ENCODE results near the gene MECP2.

The MECP2 gene

DNA sequence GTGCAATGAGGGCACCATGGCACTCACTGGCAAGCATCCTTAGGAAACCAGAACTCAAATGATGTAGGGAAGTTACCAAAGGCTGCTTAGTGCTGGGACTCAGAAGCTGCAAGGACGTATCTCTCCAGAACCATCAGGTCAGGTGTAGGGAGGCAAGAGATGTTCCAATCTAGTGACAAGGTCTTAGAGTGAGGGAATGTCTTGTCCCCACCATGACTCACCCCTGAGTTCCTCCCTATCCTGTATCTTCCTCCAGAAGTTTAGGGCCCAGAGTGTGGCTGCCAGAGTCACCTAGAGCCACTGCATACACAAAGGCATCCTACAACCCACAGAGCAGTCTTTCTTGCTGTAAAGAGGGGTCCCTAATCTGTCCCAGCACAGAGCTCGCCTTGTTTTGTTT is 63.7 kb downstream of the MECP2 start:
- no peak overlapping the region for H3K4me3 ChIP-seq (ENCODE audit: low read length)
- no CpG with 5 or more reads among the region's 2 CpGs for WGBS (ENCODE audit: insufficient coverage, insufficient read length)
- H3K27me3 ChIP-seq (ENCODE audit: control insufficient read depth, insufficient read depth, low read length): peaks cover 25% of the 10 kb centered on the region; the same call in 1 of the 2 replicates
- no peaks in the 10 kb centered on the region for H3K9me3 ChIP-seq (ENCODE audit: control insufficient read depth, insufficient read depth, low read length)
- no peak overlapping the region for H3K27ac ChIP-seq (ENCODE audit: low read length)
- peaks cover 4% of the 10 kb centered on the region for H3K4me1 ChIP-seq (ENCODE audit: control insufficient read depth, insufficient read depth, low read length)
- no peak for DNase-seq (ENCODE audit: low read depth, low spot score)
- H3K36me3 ChIP-seq (ENCODE audit: control insufficient read depth, insufficient read depth, low read length): no peaks in the 10 kb centered on the region; the same call in 1 of the 2 replicates

GRCh38 chrX:154032653-154033052 is 64.9 kb downstream of the MECP2 start:
- H3K27me3 ChIP-seq (ENCODE audit: control insufficient read depth, insufficient read depth, low read length): peaks cover 25% of the 10 kb centered on the region; the same call in 1 of the 2 replicates
- H3K36me3 ChIP-seq (ENCODE audit: control insufficient read depth, insufficient read depth, low read length): no peaks in the 10 kb centered on the region; the same call in 1 of the 2 replicates

GRCh38 chrX:154032160-154032559 is 65.4 kb downstream of the MECP2 start:
- Histone ChIP-seq H3K4me1 (ENCODE audit: control insufficient read depth, insufficient read depth, low read length) (peaks cover 4% of the 10 kb centered on the region), H3K27ac (ENCODE audit: low read length) (no peak overlapping the region), H3K9me3 (ENCODE audit: control insufficient read depth, insufficient read depth, low read length) (no peaks in the 10 kb centered on the region), H3K27me3 (ENCODE audit: control insufficient read depth, insufficient read depth, low read length) (peaks cover 25% of the 10 kb centered on the region; the same call in 1 of the 2 replicates), H3K36me3 (ENCODE audit: control insufficient read depth, insufficient read depth, low read length) (no peaks in the 10 kb centered on the region; the same call in 1 of the 2 replicates), H3K4me3 (ENCODE audit: low read length) (no peak overlapping the region)
- no peak for DNase-seq (ENCODE audit: low read depth, low spot score)
- no CpG with 5 or more reads among the region's 11 CpGs for WGBS (ENCODE audit: insufficient coverage, insufficient read length)

More at GRCh38 chrX:154032653-154033052, 64.9 kb downstream of the MECP2 start:
- Histone ChIP-seq H3K9me3 (ENCODE audit: control insufficient read depth, insufficient read depth, low read length) (no peaks in the 10 kb centered on the region), H3K4me1 (ENCODE audit: control insufficient read depth, insufficient read depth, low read length) (peaks cover 4% of the 10 kb centered on the region), H3K4me3 (ENCODE audit: low read length) (no peak overlapping the region), H3K27ac (ENCODE audit: low read length) (no peak overlapping the region)
- no CpG with 5 or more reads among the region's 9 CpGs for WGBS (ENCODE audit: insufficient coverage, insufficient read length)
- no peak for DNase-seq (ENCODE audit: low read depth, low spot score)

DNA sequence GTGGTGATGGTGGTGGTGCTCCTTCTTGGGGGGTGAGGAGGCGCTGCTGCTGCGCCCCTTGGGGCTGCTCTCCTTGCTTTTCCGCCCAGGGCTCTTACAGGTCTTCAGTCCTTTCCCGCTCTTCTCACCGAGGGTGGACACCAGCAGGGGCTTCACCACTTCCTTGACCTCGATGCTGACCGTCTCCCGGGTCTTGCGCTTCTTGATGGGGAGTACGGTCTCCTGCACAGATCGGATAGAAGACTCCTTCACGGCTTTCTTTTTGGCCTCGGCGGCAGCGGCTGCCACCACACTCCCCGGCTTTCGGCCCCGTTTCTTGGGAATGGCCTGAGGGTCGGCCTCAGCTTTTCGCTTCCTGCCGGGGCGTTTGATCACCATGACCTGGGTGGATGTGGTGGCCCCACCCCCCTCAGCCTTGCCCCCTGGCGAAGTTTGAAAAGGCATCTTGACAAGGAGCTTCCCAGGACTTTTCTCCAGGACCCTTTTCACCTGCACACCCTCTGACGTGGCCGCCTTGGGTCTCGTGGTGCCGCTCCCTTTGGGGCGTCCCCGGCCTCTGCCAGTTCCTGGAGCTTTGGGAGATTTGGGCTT is 66.7 kb downstream of the MECP2 start:
- Histone ChIP-seq H3K36me3 (ENCODE audit: control insufficient read depth, insufficient read depth, low read length) (no peaks in the 10 kb centered on the region; the same call in 1 of the 2 replicates), H3K9me3 (ENCODE audit: control insufficient read depth, insufficient read depth, low read length) (no peaks in the 10 kb centered on the region), H3K4me3 (ENCODE audit: low read length) (no peak overlapping the region), H3K27ac (ENCODE audit: low read length) (no peak overlapping the region), H3K27me3 (ENCODE audit: control insufficient read depth, insufficient read depth, low read length) (peaks cover 25% of the 10 kb centered on the region; the same call in 1 of the 2 replicates), H3K4me1 (ENCODE audit: control insufficient read depth, insufficient read depth, low read length) (peaks cover 4% of the 10 kb centered on the region)
- no CpG with 5 or more reads among the region's 29 CpGs for WGBS (ENCODE audit: insufficient coverage, insufficient read length)
- DNase-seq (ENCODE audit: low read depth, low spot score): no peak

- DNase-seq (ENCODE audit: low read depth, low spot score): no peak
- Histone ChIP-seq H3K27me3 (ENCODE audit: control insufficient read depth, insufficient read depth, low read length) (peaks cover 25% of the 10 kb centered on the region; the same call in 1 of the 2 replicates), H3K4me1 (ENCODE audit: control insufficient read depth, insufficient read depth, low read length) (peaks cover 4% of the 10 kb centered on the region), H3K36me3 (ENCODE audit: control insufficient read depth, insufficient read depth, low read length) (no peaks in the 10 kb centered on the region; the same call in 1 of the 2 replicates), H3K27ac (ENCODE audit: low read length) (no peak overlapping the region), H3K9me3 (ENCODE audit: control insufficient read depth, insufficient read depth, low read length) (no peaks in the 10 kb centered on the region), H3K4me3 (ENCODE audit: low read length) (no peak overlapping the region)
- no CpG with 5 or more reads among the region's 20 CpGs for WGBS (ENCODE audit: insufficient coverage, insufficient read length)
Observed at GRCh38 chrX:154030266-154030665, 67.3 kb downstream of the MECP2 start.

GRCh38 chrX:154029439-154029838 is 68.1 kb downstream of the MECP2 start:
- WGBS (ENCODE audit: insufficient coverage, insufficient read length): no CpG with 5 or more reads among the region's 8 CpGs
- Histone ChIP-seq H3K4me3 (ENCODE audit: low read length) (no peak overlapping the region), H3K9me3 (ENCODE audit: control insufficient read depth, insufficient read depth, low read length) (no peaks in the 10 kb centered on the region), H3K27ac (ENCODE audit: low read length) (no peak overlapping the region), H3K4me1 (ENCODE audit: control insufficient read depth, insufficient read depth, low read length) (peaks cover 4% of the 10 kb centered on the region), H3K36me3 (ENCODE audit: control insufficient read depth, insufficient read depth, low read length) (no peaks in the 10 kb centered on the region; the same call in 1 of the 2 replicates), H3K27me3 (ENCODE audit: control insufficient read depth, insufficient read depth, low read length) (peaks cover 25% of the 10 kb centered on the region; the same call in 1 of the 2 replicates)
- no peak for DNase-seq (ENCODE audit: low read depth, low spot score)

DNA sequence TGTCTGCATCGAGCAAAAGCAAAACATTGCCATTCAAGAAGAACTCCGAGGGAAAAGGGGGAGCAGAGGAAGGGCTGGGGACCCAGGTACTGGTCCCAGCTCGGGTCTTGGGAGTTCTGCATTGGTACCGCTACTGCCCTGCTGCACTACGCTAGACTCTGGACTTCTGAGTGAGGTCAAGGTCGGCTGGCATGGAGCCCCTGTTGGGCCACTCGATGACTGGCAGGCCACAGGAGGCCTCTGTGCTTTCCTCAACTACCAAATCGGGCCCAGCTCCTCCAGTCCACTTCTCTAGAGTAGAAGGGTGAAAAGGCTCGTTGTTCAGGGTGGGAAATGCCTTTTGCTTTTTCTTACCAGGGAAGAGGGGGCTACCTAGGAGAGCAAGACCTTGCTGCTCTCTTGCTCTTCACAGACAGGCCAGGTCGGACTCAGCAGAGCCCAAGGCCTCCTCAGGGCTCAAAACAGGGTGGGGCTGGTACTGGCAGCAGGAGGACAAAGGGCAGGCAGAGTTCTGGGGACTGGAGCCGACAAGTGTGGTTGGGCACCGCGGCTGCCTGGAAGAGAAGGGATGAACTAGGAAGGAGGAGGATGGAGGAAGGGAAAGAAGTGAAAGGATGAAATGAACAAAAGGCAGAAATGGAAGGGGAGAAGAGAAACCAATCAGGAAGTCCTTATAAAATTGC is 68.9 kb downstream of the MECP2 start:
- H3K27ac ChIP-seq (ENCODE audit: low read length): no peak overlapping the region
- H3K27me3 ChIP-seq (ENCODE audit: control insufficient read depth, insufficient read depth, low read length): peaks cover 25% of the 10 kb centered on the region; the same call in 1 of the 2 replicates
- H3K9me3 ChIP-seq (ENCODE audit: control insufficient read depth, insufficient read depth, low read length): no peaks in the 10 kb centered on the region
- no peaks in the 10 kb centered on the region; the same call in 1 of the 2 replicates for H3K36me3 ChIP-seq (ENCODE audit: control insufficient read depth, insufficient read depth, low read length)
- no CpG with 5 or more reads among the region's 13 CpGs for WGBS (ENCODE audit: insufficient coverage, insufficient read length)
- no peak for DNase-seq (ENCODE audit: low read depth, low spot score)
- H3K4me3 ChIP-seq (ENCODE audit: low read length): no peak overlapping the region
- H3K4me1 ChIP-seq (ENCODE audit: control insufficient read depth, insufficient read depth, low read length): peaks cover 3% of the 10 kb centered on the region

- no peak for DNase-seq (ENCODE audit: low read depth, low spot score)
- no CpG with 5 or more reads among the region's 1 CpG for WGBS (ENCODE audit: insufficient coverage, insufficient read length)
- no peaks in the 10 kb centered on the region for H3K9me3 ChIP-seq (ENCODE audit: control insufficient read depth, insufficient read depth, low read length)
- H3K27ac ChIP-seq (ENCODE audit: low read length): no peak overlapping the region
- H3K4me1 ChIP-seq (ENCODE audit: control insufficient read depth, insufficient read depth, low read length): peaks cover 2% of the 10 kb centered on the region
- no peaks in the 10 kb centered on the region; the same call in 1 of the 2 replicates for H3K36me3 ChIP-seq (ENCODE audit: control insufficient read depth, insufficient read depth, low read length)
- H3K4me3 ChIP-seq (ENCODE audit: low read length): no peak overlapping the region
- H3K27me3 ChIP-seq (ENCODE audit: control insufficient read depth, insufficient read depth, low read length): peaks cover 18% of the 10 kb centered on the region; the same call in 1 of the 2 replicates
Observed at GRCh38 chrX:154027986-154028385, 69.5 kb downstream of the MECP2 start.

DNA sequence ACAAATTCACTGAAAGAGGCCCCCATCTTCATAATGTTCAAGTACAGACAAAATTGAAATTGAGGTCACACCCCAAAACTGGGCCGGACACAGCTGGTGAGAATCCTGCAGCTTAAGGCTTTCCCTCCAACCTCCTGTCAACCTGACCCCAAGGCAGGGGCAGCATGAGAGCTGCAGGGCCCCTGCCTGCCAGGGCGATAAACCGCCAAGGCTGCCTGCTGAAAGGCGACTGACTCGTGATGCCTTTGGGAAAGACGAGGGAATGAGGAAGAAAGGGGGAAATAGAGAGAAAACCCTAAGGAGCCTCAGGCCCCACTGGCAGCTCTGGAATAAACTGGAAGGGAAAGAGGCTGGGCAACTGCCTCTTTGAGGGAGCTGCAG is 70.5 kb downstream of the MECP2 start:
- DNase-seq (ENCODE audit: low read depth, low spot score): no peak
- Histone ChIP-seq H3K4me3 (ENCODE audit: low read length) (no peak overlapping the region), H3K27ac (ENCODE audit: low read length) (no peak overlapping the region), H3K36me3 (ENCODE audit: control insufficient read depth, insufficient read depth, low read length) (no peaks in the 10 kb centered on the region; the same call in 1 of the 2 replicates), H3K4me1 (ENCODE audit: control insufficient read depth, insufficient read depth, low read length) (peaks cover 1% of the 10 kb centered on the region; the same call in 1 of the 2 replicates), H3K27me3 (ENCODE audit: control insufficient read depth, insufficient read depth, low read length) (peaks cover 12% of the 10 kb centered on the region; the same call in 1 of the 2 replicates), H3K9me3 (ENCODE audit: control insufficient read depth, insufficient read depth, low read length) (no peaks in the 10 kb centered on the region)
- no CpG with 5 or more reads among the region's 6 CpGs for WGBS (ENCODE audit: insufficient coverage, insufficient read length)

DNA sequence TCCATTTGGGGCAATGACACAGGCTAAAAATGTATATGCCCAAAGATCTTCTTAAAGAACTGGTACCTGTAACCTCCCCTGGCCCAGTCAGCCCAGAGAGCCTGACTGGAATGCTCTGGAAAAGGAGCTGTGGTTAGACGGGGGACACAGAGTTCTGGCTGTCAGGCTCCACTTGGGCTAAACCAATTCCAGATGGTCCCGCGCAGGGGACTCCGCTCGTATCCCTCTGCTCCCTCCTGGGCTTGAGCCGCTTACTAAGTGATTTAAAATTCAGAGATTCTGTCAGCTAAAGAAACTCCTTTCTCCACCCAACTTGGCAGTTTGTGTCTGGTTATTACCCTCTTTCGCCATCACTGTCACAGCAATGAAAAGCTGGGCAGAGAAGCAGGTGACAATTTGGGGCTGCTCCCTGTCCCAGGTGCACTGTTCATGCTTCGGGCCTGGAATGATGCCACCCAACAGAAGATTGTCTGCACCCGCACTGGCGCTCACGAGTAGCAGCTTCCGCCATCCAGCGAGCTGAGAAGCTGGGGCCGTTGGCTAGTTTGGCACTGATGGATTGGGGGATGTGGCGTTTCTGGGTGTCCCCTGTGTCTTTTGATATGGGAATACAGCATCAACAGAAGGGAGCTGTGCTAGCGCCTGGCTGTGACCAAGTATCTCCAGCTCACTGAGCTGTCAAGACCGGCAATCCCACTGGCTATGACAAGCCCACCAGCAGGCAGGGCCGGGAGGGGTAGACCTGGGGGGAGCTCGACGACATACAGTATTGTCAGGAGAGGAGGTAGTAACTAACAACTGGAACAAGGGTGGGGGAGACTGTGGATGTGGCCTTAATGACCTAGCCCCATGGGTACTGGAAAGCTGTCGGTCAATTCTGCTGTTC is 71.1 kb downstream of the MECP2 start:
- no peak for DNase-seq (ENCODE audit: low read depth, low spot score)
- Histone ChIP-seq H3K9me3 (ENCODE audit: control insufficient read depth, insufficient read depth, low read length) (no peaks in the 10 kb centered on the region), H3K4me1 (ENCODE audit: control insufficient read depth, insufficient read depth, low read length) (peaks cover 1% of the 10 kb centered on the region; the same call in 1 of the 2 replicates), H3K27me3 (ENCODE audit: control insufficient read depth, insufficient read depth, low read length) (peaks cover 12% of the 10 kb centered on the region; the same call in 1 of the 2 replicates), H3K36me3 (ENCODE audit: control insufficient read depth, insufficient read depth, low read length) (no peaks in the 10 kb centered on the region; the same call in 1 of the 2 replicates), H3K4me3 (ENCODE audit: low read length) (no peak overlapping the region), H3K27ac (ENCODE audit: low read length) (no peak overlapping the region)
- no CpG with 5 or more reads among the region's 21 CpGs for WGBS (ENCODE audit: insufficient coverage, insufficient read length)

Measured in iPS DF 6.9 (cell line).